Gastrocnemius medialis (tissue), 4 donors: ENCODE measurements around the gene CHID1. TPM values are rescaled to one million over a fixed set of nuclear protein-coding genes. Genes with fewer than 3 reads are reported as not detected.

Experiments used
- ATAC-seq, 2 donors: fragments of 150-250 bp; one replicate each; pipeline ENCODE4 v1.9.1; 2016
- DNase-seq, 2 donors: peaks; one replicate each; pipeline ENCODE4 v3.0.0-alpha.2; 2019
- H3K27ac ChIP-seq, 4 donors: fragments of 200-600 bp; sonication (generic); 1 replicate in 1 of 4; 2 replicates in 3 of 4; pipeline ENCODE4 v1.5.1; 2016 to 2018; ENCODE audit warnings: mild to moderate bottlenecking in 2 of 4, moderate library complexity in 1 of 4
- H3K27me3 ChIP-seq, 3 donors: fragments of 200-600 bp; sonication (generic) in 2 of 3; 1 replicate in 1 of 3; 2 replicates in 2 of 3; pipeline versions ENCODE4 v1.5.1 to v1.6.0; 2016 to 2019; ENCODE audit warnings: mild to moderate bottlenecking in 1 of 3, moderate library complexity in 1 of 3
- H3K36me3 ChIP-seq, 2 donors: fragments of 200-600 bp; sonication (generic) in 1 of 2; one replicate each; pipeline ENCODE4 v1.5.1; 2017 to 2018
- H3K4me1 ChIP-seq, 2 donors: fragments of 200-600 bp; sonication (generic) in 1 of 2; one replicate each; pipeline ENCODE4 v1.5.1; 2016 to 2017; ENCODE audit warnings: mild to moderate bottlenecking in 2 of 2
- H3K4me3 ChIP-seq, 4 donors: fragments of 200-600 bp; sonication (generic) in 3 of 4; 1 replicate in 1 of 4; 2 replicates in 3 of 4; pipeline ENCODE4 v1.5.1; 2016 to 2019; ENCODE audit warnings: mild to moderate bottlenecking in 2 of 4
- H3K9me3 ChIP-seq, 3 donors: fragments of 200-600 bp; sonication (generic) in 2 of 3; 1 replicate in 1 of 3; 2 replicates in 2 of 3; pipeline ENCODE4 v1.5.1; 2016 to 2019
- CTCF ChIP-seq, 5 experiments: fragments of 450-650 bp in 3 of 5; fragments of 200-600 bp in 2 of 5; sonication (generic) in 2 of 5; IDR thresholded peaks in 4 of 5; conservative IDR thresholded peaks in 1 of 5; 1 replicate in 4 of 5; 2 replicates in 1 of 5; pipeline ENCODE4 v1.5.1; 2016 to 2019; ENCODE audit warnings: antibody characterized with exemption in 5 of 5, mild to moderate bottlenecking in 3 of 5, moderate library complexity in 3 of 5
- POLR2A ChIP-seq, 2 donors: fragments of 450-650 bp; IDR thresholded peaks; one replicate each; pipeline ENCODE4 v1.6.1; 2017; ENCODE audit warnings: antibody characterized with exemption in 2 of 2, mild to moderate bottlenecking in 2 of 2, moderate library complexity in 2 of 2
- in situ Hi-C, 4 donors: fragments of 200-750 bp; cut with MboI; loops; one replicate each; pipeline versions ENCODE4 v1.15.0 to v1.8.0; 2017; ENCODE audit warnings: low sequenced_read_pairs in 4 of 4
- intact Hi-C: fragments of 100-400 bp; cut with DNase I; formaldehyde crosslinking; loops from one replicate; pipeline ENCODE4 v1.15.1; 2023; ENCODE audit warnings: low total_unique reads
- total RNA-seq, 4 donors: library from RNA; depleted of rRNA; stranded (reverse); fragments of >200 nt; gene quantifications; one replicate each; pipeline versions ENCODE4 v1.1.0 to v1.2.3, GENCODE V29; 2016

The CHID1 gene
- total RNA-seq, 4 donors from 2014 or later = 23.3 to 43.2 (median 33.1) TPM

GRCh38 chr11:862696-863022 lies 48.0 kb downstream of the CHID1 start:
- intact Hi-C loops = no loop called here
- Histone ChIP-seq H3K36me3 (peaks cover 0 to 8% of the 10 kb centered on the region in 2 donors), H3K27me3 (no peaks in the 10 kb centered on the region), H3K4me3 (no peak overlapping the region), H3K9me3 (no peaks in the 10 kb centered on the region), H3K27ac (no peak overlapping the region), H3K4me1 (peaks cover 0 to 5% of the 10 kb centered on the region in 2 donors)
- TF ChIP-seq POLR2A (IDR thresholded peaks at IDR 0.05) (no peak), CTCF (IDR thresholded peaks at IDR 0.05 in 4 of 5, conservative IDR thresholded peaks at IDR 0.05 in 1 of 5) (no peak)
- no peak for DNase-seq
- in situ Hi-C loops = no loop called here
- no peak for ATAC-seq

GRCh38 chr11:862081-862661 lies 48.4 kb downstream of the CHID1 start:
- in situ Hi-C loops = no loop called here
- no peak for DNase-seq
- Histone ChIP-seq H3K36me3 (peaks cover 0 to 8% of the 10 kb centered on the region in 2 donors), H3K27me3 (no peaks in the 10 kb centered on the region), H3K4me1 (peaks cover 0 to 5% of the 10 kb centered on the region in 2 donors), H3K9me3 (no peaks in the 10 kb centered on the region), H3K27ac (no peak overlapping the region), H3K4me3 (no peak overlapping the region)
- ATAC-seq = no peak
- TF ChIP-seq CTCF (IDR thresholded peaks at IDR 0.05 in 4 of 5, conservative IDR thresholded peaks at IDR 0.05 in 1 of 5) (no peak), POLR2A (IDR thresholded peaks at IDR 0.05) (no peak)
- intact Hi-C loops = no loop called here

- no peak for ATAC-seq
- in situ Hi-C loops (no loop called here), intact Hi-C loops (no loop called here)
- Histone ChIP-seq H3K4me1 (peaks cover 0 to 5% of the 10 kb centered on the region in 2 donors), H3K9me3 (no peaks in the 10 kb centered on the region), H3K27me3 (no peaks in the 10 kb centered on the region), H3K36me3 (peaks cover 0 to 8% of the 10 kb centered on the region in 2 donors), H3K4me3 (no peak overlapping the region), H3K27ac (no peak overlapping the region)
- DNase-seq = no peak
- no peak for TF ChIP-seq POLR2A (IDR thresholded peaks at IDR 0.05)
- no peak for TF ChIP-seq CTCF (IDR thresholded peaks at IDR 0.05 in 4 of 5, conservative IDR thresholded peaks at IDR 0.05 in 1 of 5)
These were observed 49.5 kb downstream of the CHID1 start for GRCh38 chr11:861105-861479.

GRCh38 chr11:860234-861104 lies 50.1 kb downstream of the CHID1 start:
- Histone ChIP-seq H3K9me3 (no peaks in the 10 kb centered on the region), H3K36me3 (peaks cover 0 to 8% of the 10 kb centered on the region in 2 donors), H3K27ac (no peak overlapping the region), H3K27me3 (no peaks in the 10 kb centered on the region), H3K4me3 (no peak overlapping the region), H3K4me1 (peaks cover 0 to 5% of the 10 kb centered on the region in 2 donors)
- no peak for ATAC-seq
- intact Hi-C loops = no loop called here
- DNase-seq = no peak
- no peak for TF ChIP-seq CTCF (IDR thresholded peaks at IDR 0.05 in 4 of 5, conservative IDR thresholded peaks at IDR 0.05 in 1 of 5)
- TF ChIP-seq POLR2A (IDR thresholded peaks at IDR 0.05) = no peak
- in situ Hi-C loops = no loop called here
